GM13976 (cell line): ENCODE results near the gene SLC38A2.

Source experiments
- DNase-seq: peaks from one replicate; pipeline ENCODE4 v3.0.0; 2012; ENCODE audit warnings: low spot score
- in situ Hi-C: fragments of 300-500 bp; cut with MboI; formaldehyde crosslinking; loops from one replicate; pipeline ENCODE4 v1.12.0; 2022; ENCODE audit warnings: low sequenced_read_pairs, mixed read lengths, inconsistent platforms; ENCODE audit not compliant: unreplicated experiment
- TF ChIP-seq, protein P1 (sequence below): IDR thresholded peaks from 2 replicates; pipeline ENCODE4 v1.5.1; 2012; ENCODE audit warnings: borderline replicate concordance, mild to moderate bottlenecking; ENCODE audit not compliant: insufficient read depth; ENCODE audit errors: extremely low read depth, missing control alignments, control extremely low read depth

SLC38A2 gene

DNA sequence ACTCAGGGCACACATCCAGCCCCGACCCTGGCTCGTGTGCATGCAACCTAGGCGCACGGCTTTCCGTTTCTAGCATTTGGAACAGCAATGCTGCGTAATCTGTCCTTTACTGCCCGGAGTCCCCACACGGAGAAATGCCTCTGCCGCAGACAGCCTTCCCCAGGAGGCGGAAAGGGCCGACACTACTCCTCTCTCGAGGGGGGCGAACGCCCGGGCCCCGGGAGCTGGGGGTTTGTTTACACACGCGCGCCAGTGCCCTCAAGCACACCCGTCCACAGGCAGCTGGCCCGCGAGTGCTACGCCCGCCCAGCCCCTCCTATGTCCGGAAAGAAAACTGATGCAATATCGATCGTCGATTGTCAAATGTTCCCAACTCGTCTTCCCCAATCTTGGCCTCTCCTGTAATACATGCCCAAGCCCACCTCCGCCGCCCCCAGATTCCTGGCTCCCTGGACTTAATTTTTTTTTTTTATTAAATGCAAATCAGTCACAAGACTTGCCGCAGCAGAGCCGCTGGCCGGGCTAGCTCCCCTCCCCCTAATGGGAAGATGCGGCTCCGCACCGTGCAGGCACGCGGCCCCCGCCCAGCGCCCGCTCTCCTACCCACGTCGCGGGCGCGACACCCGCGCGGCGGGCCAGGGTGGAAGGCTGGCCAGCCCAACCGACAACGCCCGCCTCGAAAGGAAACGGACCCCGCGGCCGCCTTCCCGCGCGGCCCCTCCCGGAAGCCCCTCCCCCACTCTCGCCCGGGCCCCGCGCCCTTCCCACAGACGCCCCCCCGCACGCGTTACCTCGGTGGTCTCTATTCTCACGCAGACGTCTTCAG, 642 bp downstream of the SLC38A2 start:
- in situ Hi-C loops, result loop anchor here (25.0 kb wide), 1 partner anchor 210 kb away; no protein-coding TSS in a partner anchor
- TF ChIP-seq, protein P1, sequence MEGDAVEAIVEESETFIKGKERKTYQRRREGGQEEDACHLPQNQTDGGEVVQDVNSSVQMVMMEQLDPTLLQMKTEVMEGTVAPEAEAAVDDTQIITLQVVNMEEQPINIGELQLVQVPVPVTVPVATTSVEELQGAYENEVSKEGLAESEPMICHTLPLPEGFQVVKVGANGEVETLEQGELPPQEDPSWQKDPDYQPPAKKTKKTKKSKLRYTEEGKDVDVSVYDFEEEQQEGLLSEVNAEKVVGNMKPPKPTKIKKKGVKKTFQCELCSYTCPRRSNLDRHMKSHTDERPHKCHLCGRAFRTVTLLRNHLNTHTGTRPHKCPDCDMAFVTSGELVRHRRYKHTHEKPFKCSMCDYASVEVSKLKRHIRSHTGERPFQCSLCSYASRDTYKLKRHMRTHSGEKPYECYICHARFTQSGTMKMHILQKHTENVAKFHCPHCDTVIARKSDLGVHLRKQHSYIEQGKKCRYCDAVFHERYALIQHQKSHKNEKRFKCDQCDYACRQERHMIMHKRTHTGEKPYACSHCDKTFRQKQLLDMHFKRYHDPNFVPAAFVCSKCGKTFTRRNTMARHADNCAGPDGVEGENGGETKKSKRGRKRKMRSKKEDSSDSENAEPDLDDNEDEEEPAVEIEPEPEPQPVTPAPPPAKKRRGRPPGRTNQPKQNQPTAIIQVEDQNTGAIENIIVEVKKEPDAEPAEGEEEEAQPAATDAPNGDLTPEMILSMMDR, result no peak
- DNase-seq, result peak; percentile 59

DNA sequence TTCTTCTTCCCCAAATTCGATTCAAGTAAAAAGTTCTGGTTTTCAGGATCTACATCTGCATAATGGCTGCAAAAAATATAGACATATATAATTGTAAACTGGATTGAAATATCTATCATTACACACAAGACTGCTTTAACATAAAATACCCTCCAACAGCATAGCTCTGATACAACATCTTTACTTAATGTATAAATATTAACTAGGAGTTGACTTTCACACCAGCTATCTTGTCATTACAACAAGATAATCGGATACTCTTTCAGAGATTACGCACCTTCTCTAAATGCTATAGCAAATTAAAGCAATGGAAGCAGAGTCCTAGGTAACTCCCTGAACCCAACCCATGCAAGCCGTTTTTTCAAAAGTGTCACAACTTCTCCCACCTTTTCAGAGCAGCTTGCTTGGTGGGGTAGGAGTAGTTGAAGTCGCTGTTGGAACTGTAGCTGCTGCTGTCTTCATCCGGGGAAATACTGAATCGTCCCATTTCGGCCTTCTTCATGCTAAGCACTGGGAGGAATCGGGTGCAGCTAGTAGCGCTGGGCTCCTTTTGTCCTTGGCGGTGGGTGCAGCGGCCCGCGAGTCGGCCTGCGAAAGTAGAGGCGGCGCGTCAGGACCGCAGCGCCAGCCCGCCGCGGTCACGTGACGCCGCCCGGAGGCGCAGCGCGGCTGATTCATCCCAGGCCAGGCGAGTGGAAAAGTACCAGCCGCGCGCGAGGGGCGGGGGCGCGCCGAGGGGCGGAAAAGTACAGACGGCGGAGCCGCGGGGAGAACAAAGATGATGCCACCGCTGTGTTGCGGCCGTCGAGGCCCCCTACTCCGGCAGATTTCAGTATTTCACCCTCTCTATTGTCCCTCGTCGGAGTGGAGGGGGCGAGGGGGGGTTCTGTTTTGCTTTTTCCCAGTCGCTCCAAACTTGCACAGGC, 1.5 kb downstream of the SLC38A2 start:
- in situ Hi-C loops, result loop anchor here (25.0 kb wide), 1 partner anchor 209 kb away; no protein-coding TSS in a partner anchor
- peak; percentile 91 for DNase-seq
- TF ChIP-seq, protein P1, result no peak

DNA sequence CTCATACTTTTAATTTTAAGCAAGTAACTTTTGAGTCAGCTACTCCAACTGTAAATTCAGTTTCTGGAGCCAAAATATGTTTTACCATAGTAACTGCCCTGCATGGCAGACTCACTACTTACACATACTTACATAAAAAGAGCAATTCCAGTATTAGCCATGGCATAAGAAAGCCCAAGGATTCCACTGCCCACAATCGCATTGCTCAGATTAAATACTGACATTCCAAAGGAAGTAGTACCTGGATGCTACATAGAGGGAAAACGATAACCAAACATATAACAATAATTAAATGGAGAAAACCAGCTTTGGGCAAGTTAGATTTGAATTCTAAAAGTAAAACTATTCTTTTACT, 2.2 kb downstream of the SLC38A2 start:
- in situ Hi-C loops, result loop anchor here (25.0 kb wide), 1 partner anchor 208 kb away; no protein-coding TSS in a partner anchor
- DNase-seq, result no peak
- TF ChIP-seq, protein P1, result no peak

DNA sequence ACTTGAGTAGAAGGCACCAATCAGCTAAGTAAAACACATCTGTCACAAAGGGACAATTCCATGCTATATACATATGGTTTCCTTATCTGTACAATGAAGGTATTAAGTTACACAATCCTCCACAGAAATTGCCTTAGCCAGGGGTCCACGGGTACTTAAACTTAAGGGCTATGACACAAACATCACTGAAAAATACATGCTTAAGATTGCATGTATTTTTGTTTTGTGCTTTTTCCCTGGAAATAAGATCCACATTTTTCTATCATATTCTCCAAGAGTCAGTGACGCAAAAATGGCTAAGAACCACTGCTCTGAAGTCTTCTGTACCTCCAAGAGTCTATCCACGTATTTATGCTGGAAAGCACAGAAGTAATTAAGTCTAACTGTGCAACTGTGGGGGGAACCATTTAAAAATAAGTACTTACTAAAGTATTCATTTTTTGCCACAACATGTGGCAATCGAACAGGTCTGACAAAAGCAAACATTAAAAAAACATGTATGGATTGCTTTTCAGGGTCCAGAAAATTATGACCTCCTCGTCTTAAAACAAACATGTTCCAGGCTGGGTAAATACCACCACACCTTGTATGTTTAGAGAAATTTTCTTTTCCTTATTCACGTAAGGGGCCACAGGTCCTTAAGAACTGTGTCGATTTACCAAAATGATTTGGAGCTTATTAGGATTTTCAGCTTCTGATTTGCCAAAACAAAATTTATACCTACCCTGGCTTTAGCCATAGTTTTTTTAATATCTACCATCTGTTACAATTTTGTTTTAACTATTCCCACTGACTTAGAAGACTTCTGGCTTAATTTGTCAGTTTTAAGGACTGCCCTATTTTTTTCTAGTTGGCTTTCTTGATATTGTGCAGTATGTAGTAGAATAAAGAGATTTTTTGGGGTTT, 2.8 kb downstream of the SLC38A2 start:
- in situ Hi-C loops, result loop anchor here (25.0 kb wide), 1 partner anchor 207 kb away; no protein-coding TSS in a partner anchor
- TF ChIP-seq, protein P1, result no peak
- no peak for DNase-seq

DNA sequence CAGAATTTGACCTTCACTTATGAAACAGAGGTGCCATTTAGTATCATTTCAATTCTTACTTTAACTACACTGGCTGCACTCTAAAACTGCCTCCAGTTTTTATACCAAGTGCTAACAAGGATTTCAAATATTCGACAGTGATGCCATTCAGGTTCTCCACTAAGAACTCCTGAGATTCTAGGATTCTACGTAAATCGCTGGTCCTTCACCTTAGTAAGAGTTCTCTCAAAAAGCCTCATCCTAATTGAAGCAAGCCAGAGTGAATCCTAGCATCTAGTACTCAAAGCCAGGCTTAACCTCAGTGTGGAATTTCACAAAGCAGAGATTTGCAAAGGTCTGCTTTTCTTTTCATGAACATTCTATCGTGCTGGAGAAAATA, 3.5 kb downstream of the SLC38A2 start:
- DNase-seq, result no peak
- TF ChIP-seq, protein P1, result no peak
- in situ Hi-C loops, result loop anchor here (25.0 kb wide), 1 partner anchor 207 kb away; no protein-coding TSS in a partner anchor
